ENCODE measurements around the gene PHIP. TPM values are rescaled to one million over a fixed set of nuclear protein-coding genes. Genes with fewer than 3 reads are reported as not detected.

The PHIP gene
- total RNA-seq, 1 donor from 2014 or later = 74.5 TPM

GRCh38 chr6:79034865-79035264 is 43.2 kb downstream of the PHIP start:
- H3K27ac Mint-ChIP-seq = no peak overlapping the region
- H3K36me3 Mint-ChIP-seq (ENCODE audit: insufficient read depth) = peaks cover 44% of the 10 kb centered on the region
- no peaks in the 10 kb centered on the region for H3K27me3 Mint-ChIP-seq
- H3K4me1 Mint-ChIP-seq (ENCODE audit: low read depth) = peaks cover 18% of the 10 kb centered on the region
- no peak for TF ChIP-seq CTCF (IDR thresholded peaks at IDR 0.05; ENCODE audit: unreplicated experiment)
- H3K9me3 Mint-ChIP-seq (ENCODE audit: low read depth) = peaks cover 4% of the 10 kb centered on the region
- no peak overlapping the region for H3K4me3 Mint-ChIP-seq (ENCODE audit: low read depth)
- DNase-seq (ENCODE audit: low spot score, unreplicated experiment) = no peak

GRCh38 chr6:79033279-79033678 is 44.8 kb downstream of the PHIP start:
- H3K4me3 Mint-ChIP-seq (ENCODE audit: low read depth) = no peak overlapping the region
- H3K9me3 Mint-ChIP-seq (ENCODE audit: low read depth) = peaks cover 4% of the 10 kb centered on the region
- H3K4me1 Mint-ChIP-seq (ENCODE audit: low read depth) = peaks cover 11% of the 10 kb centered on the region
- DNase-seq (ENCODE audit: low spot score, unreplicated experiment) = no peak
- peaks cover 40% of the 10 kb centered on the region for H3K36me3 Mint-ChIP-seq (ENCODE audit: insufficient read depth)
- no peak overlapping the region for H3K27ac Mint-ChIP-seq
- no peak for TF ChIP-seq CTCF (IDR thresholded peaks at IDR 0.05; ENCODE audit: unreplicated experiment)
- H3K27me3 Mint-ChIP-seq = no peaks in the 10 kb centered on the region

- Mint-ChIP-seq H3K4me1 (ENCODE audit: low read depth) (peaks cover 11% of the 10 kb centered on the region), H3K9me3 (ENCODE audit: low read depth) (peaks cover 4% of the 10 kb centered on the region), H3K36me3 (ENCODE audit: insufficient read depth) (peaks cover 36% of the 10 kb centered on the region), H3K27me3 (no peaks in the 10 kb centered on the region), H3K4me3 (ENCODE audit: low read depth) (no peak overlapping the region), H3K27ac (no peak overlapping the region)
- TF ChIP-seq CTCF (IDR thresholded peaks at IDR 0.05; ENCODE audit: unreplicated experiment) = no peak
- no peak for DNase-seq (ENCODE audit: low spot score, unreplicated experiment)
These were observed 46.0 kb downstream of the PHIP start for GRCh38 chr6:79031821-79032590.

- no peaks in the 10 kb centered on the region for H3K27me3 Mint-ChIP-seq
- no peak for DNase-seq (ENCODE audit: low spot score, unreplicated experiment)
- H3K36me3 Mint-ChIP-seq (ENCODE audit: insufficient read depth) = peaks cover 28% of the 10 kb centered on the region
- H3K4me1 Mint-ChIP-seq (ENCODE audit: low read depth) = peaks cover 10% of the 10 kb centered on the region
- no peak overlapping the region for H3K4me3 Mint-ChIP-seq (ENCODE audit: low read depth)
- H3K27ac Mint-ChIP-seq = peak overlapping the region; percentile 42
- no peak for TF ChIP-seq CTCF (IDR thresholded peaks at IDR 0.05; ENCODE audit: unreplicated experiment)
- H3K9me3 Mint-ChIP-seq (ENCODE audit: low read depth) = peaks cover 4% of the 10 kb centered on the region
These were observed 47.5 kb downstream of the PHIP start for GRCh38 chr6:79030511-79030910.

GRCh38 chr6:79030023-79030422 is 48.0 kb downstream of the PHIP start:
- Mint-ChIP-seq H3K4me1 (ENCODE audit: low read depth) (peaks cover 9% of the 10 kb centered on the region), H3K4me3 (ENCODE audit: low read depth) (no peak overlapping the region), H3K9me3 (ENCODE audit: low read depth) (peaks cover 2% of the 10 kb centered on the region), H3K36me3 (ENCODE audit: insufficient read depth) (peaks cover 28% of the 10 kb centered on the region), H3K27me3 (no peaks in the 10 kb centered on the region), H3K27ac (peak overlapping the region; percentile 42)
- TF ChIP-seq CTCF (IDR thresholded peaks at IDR 0.05; ENCODE audit: unreplicated experiment) = no peak
- no peak for DNase-seq (ENCODE audit: low spot score, unreplicated experiment)

Data from progenitor cell of endocrine pancreas (in vitro differentiated cells).